Measurements from ENCODE around the gene IL32.
"Not testable (repeated sequence)": the region's sequence is repeated elsewhere in the genome, so short reads cannot be mapped to it uniquely, and the experiment has no call there.

GRCh38 chr16:3072148-3072547, 6.7 kb downstream of the IL32 start:
- not testable (repeated sequence) for TF ChIP-seq CTCF, POLR2A (IDR thresholded peaks at IDR 0.05)
